Activated effector memory CD4-positive, alpha-beta T cell treated with Interleukin-2 at 50 U/mL for 16 hours (primary cell): ENCODE results near the gene MAPK8IP1.

ENCODE experiments used
- DNase-seq: peaks from one replicate; pipeline ENCODE4 v3.0.0-alpha.2; 2020

Gene MAPK8IP1

GRCh38 chr11:45860764-45861510 is 24.5 kb upstream of the MAPK8IP1 start:
- no peak for DNase-seq

DNA sequence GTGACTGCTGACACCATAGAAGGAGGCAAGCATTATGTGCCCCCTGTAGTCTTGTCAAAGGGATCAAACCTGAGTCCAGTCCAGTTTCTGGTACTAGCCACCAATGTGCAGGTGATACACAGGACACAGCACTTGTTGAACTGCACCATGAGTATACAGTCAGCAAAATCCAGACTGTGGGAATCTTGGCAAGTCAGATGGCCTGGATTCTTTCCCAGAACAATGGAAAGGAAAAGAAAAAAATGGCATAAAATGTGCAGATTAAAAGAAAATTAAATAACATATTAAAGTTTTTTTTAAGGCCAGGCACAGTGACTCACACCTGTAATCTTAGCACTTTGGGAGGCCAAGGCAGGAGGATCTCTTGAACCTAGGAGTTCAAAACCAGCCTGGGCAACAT is 21.4 kb upstream of the MAPK8IP1 start:
- no peak for DNase-seq

- no peak for DNase-seq
Measured at GRCh38 chr11:45869551-45869950, 15.9 kb upstream of the MAPK8IP1 start.

DNA sequence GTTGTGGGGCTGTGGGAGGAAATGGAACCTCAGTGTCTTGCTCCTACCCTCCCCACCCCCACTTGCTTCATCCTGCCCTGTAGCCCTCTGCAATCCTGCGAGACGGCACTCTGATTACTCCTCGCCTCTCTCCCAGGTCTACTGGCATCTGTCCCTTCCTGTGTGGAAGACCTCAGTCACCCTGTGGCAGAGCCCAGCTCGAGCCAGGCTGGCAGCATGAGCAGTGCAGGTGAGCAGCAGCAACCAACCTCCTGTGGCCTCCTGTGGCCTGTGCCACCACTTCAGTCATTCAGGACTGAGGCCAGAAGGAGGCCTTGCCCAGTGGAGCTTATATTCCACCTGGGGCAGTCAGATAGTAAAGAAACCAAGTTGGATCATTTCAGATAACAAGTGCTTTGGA is 14.7 kb upstream of the MAPK8IP1 start:
- DNase-seq, result no peak

- no peak for DNase-seq
Measured at GRCh38 chr11:45871638-45872037, 13.8 kb upstream of the MAPK8IP1 start.

- no peak for DNase-seq
Measured at GRCh38 chr11:45872651-45873356, 12.6 kb upstream of the MAPK8IP1 start.

- DNase-seq, result no peak
Measured at GRCh38 chr11:45876401-45876800, 9.1 kb upstream of the MAPK8IP1 start.

GRCh38 chr11:45877221-45877620 is 8.2 kb upstream of the MAPK8IP1 start:
- DNase-seq, result no peak

GRCh38 chr11:45877845-45878244 is 7.6 kb upstream of the MAPK8IP1 start:
- DNase-seq, result no peak

GRCh38 chr11:45879803-45880686 is 5.4 kb upstream of the MAPK8IP1 start:
- DNase-seq, result no peak

- DNase-seq, result no peak
Measured at GRCh38 chr11:45880772-45881570, 4.5 kb upstream of the MAPK8IP1 start.

GRCh38 chr11:45881708-45882368 is 3.6 kb upstream of the MAPK8IP1 start:
- DNase-seq, result no peak

GRCh38 chr11:45884596-45885185 is 760 bp upstream of the MAPK8IP1 start:
- no peak for DNase-seq

GRCh38 chr11:45885921-45886721 is 670 bp downstream of the MAPK8IP1 start:
- no peak for DNase-seq

- no peak for DNase-seq
Measured at GRCh38 chr11:45886816-45887520, 1.5 kb downstream of the MAPK8IP1 start.

GRCh38 chr11:45887587-45887986 is 2.1 kb downstream of the MAPK8IP1 start:
- no peak for DNase-seq

- no peak for DNase-seq
Measured at GRCh38 chr11:45889555-45889954, 4.1 kb downstream of the MAPK8IP1 start.

- DNase-seq, result no peak
Measured at GRCh38 chr11:45889966-45890365, 4.5 kb downstream of the MAPK8IP1 start.

GRCh38 chr11:45890886-45891550 is 5.6 kb downstream of the MAPK8IP1 start:
- no peak for DNase-seq

- DNase-seq, result no peak
Measured at GRCh38 chr11:45892856-45893255, 7.4 kb downstream of the MAPK8IP1 start.
